HL-60 (cell line): ENCODE results near the gene PRELP.

Experiments used
- GABPA ChIP-seq: IDR thresholded peaks from 2 replicates; pipeline ENCODE4 v1.6.1; 2012; ENCODE audit warnings: low read depth
- TF ChIP-seq, protein P1 (sequence below): IDR thresholded peaks from one replicate; pipeline ENCODE4 v1.5.1; 2011; ENCODE audit warnings: low read length, control low read depth, inconsistent platforms; ENCODE audit not compliant: insufficient read depth

DNA sequence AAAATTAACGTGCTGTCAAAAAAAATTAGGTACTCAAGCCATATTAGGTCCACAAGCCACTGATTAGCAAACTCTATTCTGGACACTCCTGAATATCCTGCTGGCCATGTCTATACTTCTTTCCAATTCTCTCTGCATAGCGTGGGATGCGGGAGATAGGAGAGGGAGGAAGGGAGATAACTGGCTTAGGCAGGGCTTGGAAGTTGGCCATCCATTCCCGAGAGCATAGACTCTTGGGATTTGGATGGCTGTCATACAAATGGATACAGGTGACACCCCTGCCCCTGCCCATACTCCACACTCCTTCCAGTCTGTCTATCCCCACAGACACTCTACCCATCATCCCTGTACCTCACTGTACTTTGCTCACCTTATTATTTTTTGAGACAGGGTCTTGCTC, 2.3 kb upstream of the PRELP start:
- TF ChIP-seq, protein P1, sequence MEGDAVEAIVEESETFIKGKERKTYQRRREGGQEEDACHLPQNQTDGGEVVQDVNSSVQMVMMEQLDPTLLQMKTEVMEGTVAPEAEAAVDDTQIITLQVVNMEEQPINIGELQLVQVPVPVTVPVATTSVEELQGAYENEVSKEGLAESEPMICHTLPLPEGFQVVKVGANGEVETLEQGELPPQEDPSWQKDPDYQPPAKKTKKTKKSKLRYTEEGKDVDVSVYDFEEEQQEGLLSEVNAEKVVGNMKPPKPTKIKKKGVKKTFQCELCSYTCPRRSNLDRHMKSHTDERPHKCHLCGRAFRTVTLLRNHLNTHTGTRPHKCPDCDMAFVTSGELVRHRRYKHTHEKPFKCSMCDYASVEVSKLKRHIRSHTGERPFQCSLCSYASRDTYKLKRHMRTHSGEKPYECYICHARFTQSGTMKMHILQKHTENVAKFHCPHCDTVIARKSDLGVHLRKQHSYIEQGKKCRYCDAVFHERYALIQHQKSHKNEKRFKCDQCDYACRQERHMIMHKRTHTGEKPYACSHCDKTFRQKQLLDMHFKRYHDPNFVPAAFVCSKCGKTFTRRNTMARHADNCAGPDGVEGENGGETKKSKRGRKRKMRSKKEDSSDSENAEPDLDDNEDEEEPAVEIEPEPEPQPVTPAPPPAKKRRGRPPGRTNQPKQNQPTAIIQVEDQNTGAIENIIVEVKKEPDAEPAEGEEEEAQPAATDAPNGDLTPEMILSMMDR, result no peak
- no peak for TF ChIP-seq GABPA
